Esophagus squamous epithelium (tissue), 5 donors: ENCODE measurements around the gene TOP2A. TPM values are rescaled to one million over a fixed set of nuclear protein-coding genes. Genes with fewer than 3 reads are reported as not detected.
A peak's percentile ranks its signal among the peaks of the same experiment; 100 is the strongest.

Experiments
- DNase-seq: peaks from one replicate; lab custom pipeline; 2025; lab: John Stamatoyannopoulos, UW
- H3K27ac ChIP-seq, 4 donors: fragments of 200-600 bp; sonication (generic); one replicate each; pipeline ENCODE4 v1.5.1; 2016 to 2019; ENCODE audit warnings: mild to moderate bottlenecking in 1 of 4
- H3K27me3 ChIP-seq, 4 donors: fragments of 200-600 bp; sonication (generic); 1 replicate in 3 of 4; 2 replicates in 1 of 4; pipeline versions ENCODE4 v1.5.1 to v1.6.0; 2017 to 2021; ENCODE audit warnings: antibody characterized with exemption in 1 of 4
- H3K36me3 ChIP-seq, 3 donors: fragments of 200-600 bp; sonication (generic); one replicate each; pipeline ENCODE4 v1.5.1; 2016 to 2019
- H3K4me1 ChIP-seq, 3 donors: fragments of 200-600 bp; sonication (generic); one replicate each; pipeline ENCODE4 v1.5.1; 2017 to 2019
- H3K4me3 ChIP-seq, 4 donors: fragments of 200-600 bp; sonication (generic); 1 replicate in 3 of 4; 2 replicates in 1 of 4; pipeline ENCODE4 v1.5.1; 2016 to 2019; ENCODE audit warnings: mild to moderate bottlenecking in 2 of 4, moderate library complexity in 1 of 4
- H3K9me3 ChIP-seq, 3 donors: fragments of 200-600 bp; sonication (generic); one replicate each; pipeline ENCODE4 v1.5.1; 2016 to 2019
- POLR2A ChIP-seq, 4 donors: fragments of 450-650 bp; IDR thresholded peaks; one replicate each; pipeline ENCODE4 v1.6.1; 2017; ENCODE audit warnings: antibody characterized with exemption in 4 of 4, mild to moderate bottlenecking in 4 of 4, moderate library complexity in 3 of 4
- WGBS, 2 donors: methylation state at CpG; one replicate each; pipeline ENCODE4 v1.1.5; 2018; 5-methylcytosine and 5-hydroxymethylcytosine counted together
- intact Hi-C: fragments of 100-400 bp; cut with DNase I; formaldehyde crosslinking; loops from one replicate; pipeline ENCODE4 v1.15.0; 2022
- total RNA-seq, 4 donors: library from RNA; depleted of rRNA; stranded (reverse); fragments of >200 nt; gene quantifications; one replicate each; pipeline ENCODE4 v1.1.0, GENCODE V29; 2016
- TF ChIP-seq, protein P1 (sequence below), 6 experiments: fragments of 450-650 bp in 4 of 6; fragments of 200-600 bp in 2 of 6; sonication (generic) in 2 of 6; IDR thresholded peaks; one replicate each; pipeline ENCODE4 v1.5.1; 2016 to 2019; ENCODE audit warnings: antibody characterized with exemption in 6 of 6, mild to moderate bottlenecking in 4 of 6, moderate library complexity in 4 of 6
- donor health status: DM: yes; HTN: yes; CAD: no.

The TOP2A gene
- total RNA-seq, 4 donors from 2014 or later, result 24.9 to 87.1 (median 50.6) TPM

DNA sequence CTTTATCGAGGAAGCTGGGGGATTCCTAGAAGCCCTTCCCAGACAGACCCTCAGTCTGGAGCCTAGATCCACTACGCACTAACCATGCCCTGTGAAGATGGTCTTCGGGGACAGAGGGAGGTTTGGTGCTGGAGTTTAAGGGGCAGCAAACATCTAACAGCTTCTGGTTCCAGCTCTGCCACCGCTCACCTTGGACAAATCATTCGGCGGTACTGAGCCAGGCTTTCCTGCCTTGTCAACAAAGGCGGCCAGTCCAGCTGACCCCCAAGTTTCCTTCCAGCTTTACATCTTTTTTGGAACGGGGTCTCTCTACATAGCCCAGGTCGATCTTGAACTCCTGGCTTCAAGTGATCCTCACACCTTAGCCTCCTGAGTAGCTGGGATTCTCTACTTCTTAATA, 52.8 kb downstream of the TOP2A start:
- intact Hi-C loops, result loop anchor here (10.0 kb wide), 2 partner anchors 50 to 200 kb away; partner anchors contain the start of genes CCR7 and TOP2A
- DNase-seq, result no peak
- Histone ChIP-seq H3K4me1 (peaks cover 19 to 40% (median 23%) of the 10 kb centered on the region in 3 donors), H3K27me3 (no peaks in the 10 kb centered on the region), H3K27ac (no peak overlapping the region), H3K36me3 (no peaks in the 10 kb centered on the region), H3K9me3 (no peaks in the 10 kb centered on the region), H3K4me3 (peak overlapping the region in 3 of 4 donors; percentile 56 to 84 (median 67))
- no peak for TF ChIP-seq POLR2A (IDR thresholded peaks at IDR 0.05)
- TF ChIP-seq, protein P1, sequence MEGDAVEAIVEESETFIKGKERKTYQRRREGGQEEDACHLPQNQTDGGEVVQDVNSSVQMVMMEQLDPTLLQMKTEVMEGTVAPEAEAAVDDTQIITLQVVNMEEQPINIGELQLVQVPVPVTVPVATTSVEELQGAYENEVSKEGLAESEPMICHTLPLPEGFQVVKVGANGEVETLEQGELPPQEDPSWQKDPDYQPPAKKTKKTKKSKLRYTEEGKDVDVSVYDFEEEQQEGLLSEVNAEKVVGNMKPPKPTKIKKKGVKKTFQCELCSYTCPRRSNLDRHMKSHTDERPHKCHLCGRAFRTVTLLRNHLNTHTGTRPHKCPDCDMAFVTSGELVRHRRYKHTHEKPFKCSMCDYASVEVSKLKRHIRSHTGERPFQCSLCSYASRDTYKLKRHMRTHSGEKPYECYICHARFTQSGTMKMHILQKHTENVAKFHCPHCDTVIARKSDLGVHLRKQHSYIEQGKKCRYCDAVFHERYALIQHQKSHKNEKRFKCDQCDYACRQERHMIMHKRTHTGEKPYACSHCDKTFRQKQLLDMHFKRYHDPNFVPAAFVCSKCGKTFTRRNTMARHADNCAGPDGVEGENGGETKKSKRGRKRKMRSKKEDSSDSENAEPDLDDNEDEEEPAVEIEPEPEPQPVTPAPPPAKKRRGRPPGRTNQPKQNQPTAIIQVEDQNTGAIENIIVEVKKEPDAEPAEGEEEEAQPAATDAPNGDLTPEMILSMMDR (IDR thresholded peaks at IDR 0.05), result no peak
- 90 to 94% methylated on average over 7 to 9 of the region's 9 CpGs for WGBS, 2 donors

DNA sequence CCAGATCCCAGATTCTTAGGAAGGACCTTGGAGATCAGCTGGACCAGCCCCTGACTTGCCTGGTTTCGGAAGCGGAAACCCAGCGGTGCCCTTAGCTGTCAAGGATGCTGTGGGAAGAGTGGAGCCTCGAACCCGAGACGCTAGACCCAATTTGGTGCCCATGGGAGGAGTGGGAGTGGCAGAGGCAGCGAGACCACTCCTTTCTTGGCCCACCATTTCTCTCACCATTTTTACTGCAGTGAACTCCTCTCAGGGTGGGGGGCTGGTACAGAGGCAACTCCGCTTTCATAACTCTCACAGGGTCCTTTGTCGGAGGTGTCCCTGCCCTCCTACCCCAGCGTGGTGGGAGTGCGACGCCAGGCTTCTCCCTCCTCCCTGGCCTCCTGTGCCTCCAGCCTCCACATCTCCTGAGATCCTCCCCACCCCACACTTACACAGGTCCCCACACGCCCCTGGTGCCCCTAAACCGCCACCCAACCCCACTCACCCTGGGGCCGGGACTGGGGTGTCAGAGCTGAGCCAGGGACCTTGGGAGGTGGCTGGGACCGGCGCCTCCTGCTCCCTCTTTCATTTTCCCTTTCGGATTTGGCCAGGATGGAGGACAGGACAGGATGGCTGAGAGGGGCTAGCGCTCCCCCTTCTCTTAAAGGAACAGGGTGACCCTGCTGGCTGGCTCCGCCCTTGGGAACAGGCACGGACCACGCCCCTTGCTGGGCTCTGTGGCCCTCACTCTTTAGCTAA, 53.4 kb downstream of the TOP2A start, which contains the start of gene GJD3:
TSS of gene GJD3 (minus strand) at position 617 of the 741 bp plus-strand sequence. CDS start 922 bp downstream, outside the sequence.
- no peak for DNase-seq
- TF ChIP-seq, protein P1 (IDR thresholded peaks at IDR 0.05), result no peak
- no peak for TF ChIP-seq POLR2A (IDR thresholded peaks at IDR 0.05)
- Histone ChIP-seq H3K4me3 (peak within 1 kb of the TSS; percentile 56 to 84 (median 62)), H3K27me3 (no peaks in the 10 kb centered on the region), H3K27ac (peak within 1 kb of the TSS in 2 of 4 donors; percentile 74 to 75), H3K4me1 (peaks cover 19 to 42% (median 23%) of the 10 kb centered on the region in 3 donors), H3K9me3 (no peaks in the 10 kb centered on the region), H3K36me3 (no peaks in the 10 kb centered on the region)
- intact Hi-C loops, result loop anchor here (10.0 kb wide), 2 partner anchors 51 to 201 kb away; partner anchors contain the start of genes CCR7 and TOP2A
- 61 to 65% methylated on average over 15 to 16 of the region's 22 CpGs for WGBS, 2 donors

DNA sequence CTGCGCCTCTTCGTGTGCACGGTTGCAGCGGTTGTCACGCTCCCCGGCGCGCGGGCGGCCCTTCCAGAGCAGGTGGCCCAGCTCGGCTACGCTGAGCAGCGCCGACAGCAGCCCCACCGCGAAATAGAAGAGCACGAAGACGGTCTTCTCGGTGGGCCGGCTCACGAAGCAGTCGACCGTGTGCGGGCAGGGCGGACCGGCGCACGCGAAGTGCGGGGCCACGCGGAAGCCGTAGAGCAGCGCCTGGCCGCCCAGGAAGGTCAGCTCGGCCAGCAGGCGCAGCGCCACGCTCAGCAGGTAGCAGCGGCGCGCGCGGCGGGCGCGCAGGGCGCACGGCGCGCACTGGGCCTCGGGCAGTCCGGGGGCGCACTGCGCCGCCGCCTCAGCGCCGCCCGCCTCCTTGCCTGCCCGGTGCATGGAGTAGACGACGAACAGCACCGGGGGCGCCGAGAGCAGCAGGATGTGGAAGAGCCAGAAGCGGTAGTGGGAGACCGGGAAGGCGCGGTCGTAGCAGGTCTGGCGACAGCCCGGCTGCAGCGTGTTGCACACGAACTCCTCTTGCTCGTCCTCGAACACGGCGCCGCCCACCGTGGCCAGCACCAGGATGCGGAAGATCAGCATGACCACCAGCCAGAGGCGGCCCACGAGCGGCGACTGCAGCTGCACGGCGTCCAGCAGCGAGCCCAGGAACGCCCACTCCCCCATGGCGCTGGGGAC, 54.4 kb downstream of the TOP2A start:
- TF ChIP-seq POLR2A (IDR thresholded peaks at IDR 0.05), result no peak
- TF ChIP-seq, protein P1 (IDR thresholded peaks at IDR 0.05), result no peak
- Histone ChIP-seq H3K4me1 (peaks cover 19 to 51% (median 29%) of the 10 kb centered on the region in 3 donors), H3K4me3 (peak overlapping the region; percentile 56 to 84 (median 62)), H3K27ac (peak overlapping the region; percentile 25 to 75 (median 68)), H3K9me3 (no peaks in the 10 kb centered on the region), H3K27me3 (no peaks in the 10 kb centered on the region), H3K36me3 (no peaks in the 10 kb centered on the region)
- WGBS, 2 donors, result 1 to 20% methylated on average over 4 to 12 of the region's 91 CpGs
- intact Hi-C loops, result loop anchor here (10.0 kb wide), 2 partner anchors 52 to 202 kb away; partner anchors contain the start of genes CCR7 and TOP2A
- no peak for DNase-seq

DNA sequence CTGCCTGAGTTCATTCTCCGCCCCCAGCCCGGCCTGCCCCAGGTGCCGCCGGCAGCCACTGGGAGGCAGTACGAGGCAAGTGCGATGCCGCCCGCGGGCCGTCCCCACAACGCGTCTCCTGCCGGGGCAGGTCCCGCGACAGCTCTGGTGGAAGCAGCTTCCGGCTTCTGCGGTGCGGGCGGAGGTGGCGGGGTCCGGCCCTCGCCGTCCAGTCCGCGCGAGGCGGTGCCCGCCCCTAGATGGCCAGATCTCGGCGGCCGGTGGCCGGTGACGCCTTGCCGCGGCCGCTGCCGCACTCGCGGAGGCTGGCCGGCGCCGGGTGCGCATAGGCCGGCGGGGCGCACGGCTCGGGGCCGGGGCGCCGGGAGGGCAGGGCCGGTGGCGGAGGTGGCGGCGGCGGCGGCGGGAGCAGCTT, 55.0 kb downstream of the TOP2A start:
- 4% methylated on average over 8 of the region's 58 CpGs; no CpG with 5 or more reads in 1 of the 2 donors for whole genome bisulfite sequencing, 2 donors
- peak overlapping the region; percentile 25 to 75 (median 68) for H3K27ac ChIP-seq
- H3K4me3 ChIP-seq, result peak overlapping the region; percentile 56 to 84 (median 62)
- no peaks in the 10 kb centered on the region for H3K36me3 ChIP-seq
- intact Hi-C loops, result loop anchor here (10.0 kb wide), 2 partner anchors 52 to 202 kb away; partner anchors contain the start of genes CCR7 and TOP2A
- no peaks in the 10 kb centered on the region for H3K27me3 ChIP-seq
- peaks cover 19 to 54% (median 31%) of the 10 kb centered on the region in 3 donors for H3K4me1 ChIP-seq
- no peaks in the 10 kb centered on the region for H3K9me3 ChIP-seq
- no peak for TF ChIP-seq POLR2A (IDR thresholded peaks at IDR 0.05)
- TF ChIP-seq, protein P1 (IDR thresholded peaks at IDR 0.05), result peak; percentile 51 to 87 (median 66)
- no peak for DNase-seq
